Kasumi-1 (cell line): ENCODE results near the gene SLC30A7.
A peak's percentile ranks its signal among the peaks of the same experiment; 100 is the strongest.
"Not testable (repeated sequence)": the region's sequence is repeated elsewhere in the genome, so short reads cannot be mapped to it uniquely, and the experiment has no call there.

Experiments
- DNase-seq, 2 experiments: peaks; one replicate each; lab custom pipeline; 2025; lab: John Stamatoyannopoulos, UW

SLC30A7 gene

DNA sequence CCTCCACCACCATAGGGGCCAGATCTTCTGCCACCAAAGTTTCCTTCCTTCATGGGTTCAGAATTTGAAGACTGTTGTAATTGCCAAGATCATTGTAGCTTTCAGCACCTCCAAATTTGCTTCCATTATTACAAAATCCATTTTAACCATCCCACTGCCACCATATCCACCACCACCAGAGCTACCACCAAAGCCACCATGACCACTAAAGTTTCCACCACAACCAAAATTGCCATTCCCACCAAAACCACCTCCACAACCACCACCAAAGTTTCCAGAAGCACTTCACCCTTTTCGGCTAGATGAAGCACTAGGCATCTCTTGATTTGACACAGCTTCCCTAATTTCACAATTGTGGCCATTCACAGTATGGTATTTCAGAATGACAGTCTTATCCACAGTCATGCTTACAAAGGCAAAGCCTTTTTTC, 45.2 kb downstream of the SLC30A7 start:
- DNase-seq = no peak

DNA sequence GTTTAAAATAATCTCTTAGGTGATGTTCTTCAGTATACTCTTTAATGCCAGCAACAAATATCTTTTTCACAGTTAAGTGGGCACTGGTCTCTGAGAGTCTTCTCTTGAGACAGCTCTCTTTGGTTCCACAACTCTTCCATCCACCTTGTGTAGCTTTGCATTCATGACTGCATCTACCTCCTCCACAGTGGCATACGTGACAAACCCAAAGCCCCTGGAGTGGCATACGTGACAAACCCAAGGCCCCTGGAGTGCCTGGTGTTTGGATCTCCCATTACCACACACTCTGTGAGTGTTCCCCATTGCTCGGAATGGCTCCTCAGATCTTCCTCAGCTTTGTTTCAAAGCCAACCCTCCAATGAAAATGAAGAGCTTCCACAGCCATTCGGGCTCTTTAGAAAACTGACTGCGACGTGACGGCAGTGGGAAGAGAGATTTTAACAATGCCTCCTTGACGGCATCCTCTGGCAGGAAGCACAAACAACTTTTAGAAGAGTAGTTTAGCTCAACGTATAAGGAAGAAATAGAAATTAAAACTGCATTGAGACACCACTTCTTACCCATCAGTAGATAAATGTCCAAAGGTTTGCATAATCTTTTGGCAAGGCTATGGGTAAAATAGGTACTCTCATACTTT, 45.8 kb downstream of the SLC30A7 start:
- no peak for DNase-seq

DNA sequence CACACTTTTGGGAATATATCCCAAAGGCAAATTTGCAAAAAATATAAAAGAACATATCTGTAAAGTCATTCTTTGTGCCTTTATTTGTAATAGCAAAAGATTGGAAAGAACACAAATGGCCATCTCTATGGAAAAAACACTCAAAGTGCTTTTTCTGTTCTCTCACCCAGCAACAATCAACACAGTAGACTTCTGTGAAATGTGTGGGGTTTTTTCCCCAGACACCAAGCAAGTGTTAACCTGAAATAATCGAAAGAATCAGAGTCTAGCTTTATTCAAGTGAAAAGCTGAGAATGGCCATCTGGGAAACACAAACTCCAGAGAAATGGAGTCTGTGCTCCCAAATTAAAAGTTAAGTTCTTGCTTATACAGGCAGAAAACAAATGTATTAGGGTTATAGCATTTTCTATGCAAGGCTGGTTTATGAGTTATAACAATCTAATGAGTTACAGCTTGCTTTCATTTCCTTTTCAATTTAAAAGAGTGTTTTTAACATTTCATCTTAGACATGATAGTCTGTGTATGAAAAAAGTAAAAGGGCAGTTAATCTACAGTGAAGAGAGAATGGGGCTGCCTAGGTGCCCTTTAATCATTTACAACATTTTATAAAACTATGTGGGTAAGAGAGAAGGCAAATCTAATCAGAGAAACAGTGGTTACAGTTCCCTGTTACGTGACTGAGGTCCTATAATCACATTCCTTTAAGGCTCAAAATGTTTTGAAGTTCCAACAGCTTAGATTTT, 46.6 kb downstream of the SLC30A7 start:
- DNase-seq = no peak

DNA sequence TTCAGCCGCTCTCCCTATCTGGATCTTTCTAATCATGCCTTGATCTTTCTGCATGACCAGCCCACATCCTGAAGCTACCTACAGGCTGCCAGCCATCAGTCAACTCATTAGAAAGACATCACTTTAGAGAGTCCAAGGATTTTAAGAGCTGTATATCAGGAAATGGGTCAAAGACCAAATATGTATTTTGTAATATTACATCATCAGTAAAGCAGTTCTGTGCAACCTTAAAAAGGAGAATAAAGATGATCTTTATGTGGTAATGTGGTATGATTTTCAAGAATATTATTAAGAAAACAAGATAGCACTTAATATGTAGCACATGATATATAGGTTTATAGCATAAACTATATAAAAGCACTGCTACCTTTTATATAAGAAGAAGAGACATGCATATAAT, 47.6 kb downstream of the SLC30A7 start:
- DNase-seq = no peak

DNA sequence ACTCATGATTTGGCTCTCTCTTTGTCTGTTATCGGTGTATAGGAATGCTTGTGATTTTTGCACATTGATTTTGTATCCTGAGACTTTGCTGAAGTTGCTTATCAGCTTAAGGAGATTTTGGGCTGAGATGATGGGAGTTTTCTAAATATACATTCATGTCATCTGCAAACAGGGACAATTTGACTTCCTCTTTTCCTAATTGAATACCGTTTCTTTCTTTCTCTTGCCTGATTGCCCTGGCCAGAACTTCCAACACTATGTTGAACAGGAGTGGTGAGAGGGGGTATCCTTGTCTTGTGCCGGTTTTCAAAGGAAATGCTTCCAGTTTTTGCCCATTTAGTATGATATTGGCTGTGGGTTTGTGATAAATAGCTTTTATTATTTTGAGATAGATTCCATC, 50.2 kb downstream of the SLC30A7 start:
- DNase-seq = not testable (repeated sequence)

DNA sequence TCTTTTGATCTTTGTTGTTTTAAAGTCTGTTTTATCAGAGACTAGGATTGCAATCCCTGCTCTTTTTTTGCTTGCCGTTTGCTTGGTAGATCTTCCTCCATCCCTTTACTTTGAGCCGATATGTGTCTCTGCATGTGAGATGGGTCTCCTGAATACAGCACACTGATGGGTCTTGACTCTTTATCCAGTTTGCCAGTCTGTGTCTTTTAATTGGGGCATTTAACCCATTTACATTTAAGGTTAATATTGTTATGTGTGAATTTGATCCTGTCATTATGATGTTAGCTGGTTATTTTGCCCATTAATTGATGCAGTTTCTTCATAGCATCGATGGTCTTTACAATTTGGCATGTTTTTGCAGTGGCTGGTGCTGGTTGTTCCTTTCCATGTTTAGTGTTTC, 51.9 kb downstream of the SLC30A7 start:
- DNase-seq = not testable (repeated sequence)

DNA sequence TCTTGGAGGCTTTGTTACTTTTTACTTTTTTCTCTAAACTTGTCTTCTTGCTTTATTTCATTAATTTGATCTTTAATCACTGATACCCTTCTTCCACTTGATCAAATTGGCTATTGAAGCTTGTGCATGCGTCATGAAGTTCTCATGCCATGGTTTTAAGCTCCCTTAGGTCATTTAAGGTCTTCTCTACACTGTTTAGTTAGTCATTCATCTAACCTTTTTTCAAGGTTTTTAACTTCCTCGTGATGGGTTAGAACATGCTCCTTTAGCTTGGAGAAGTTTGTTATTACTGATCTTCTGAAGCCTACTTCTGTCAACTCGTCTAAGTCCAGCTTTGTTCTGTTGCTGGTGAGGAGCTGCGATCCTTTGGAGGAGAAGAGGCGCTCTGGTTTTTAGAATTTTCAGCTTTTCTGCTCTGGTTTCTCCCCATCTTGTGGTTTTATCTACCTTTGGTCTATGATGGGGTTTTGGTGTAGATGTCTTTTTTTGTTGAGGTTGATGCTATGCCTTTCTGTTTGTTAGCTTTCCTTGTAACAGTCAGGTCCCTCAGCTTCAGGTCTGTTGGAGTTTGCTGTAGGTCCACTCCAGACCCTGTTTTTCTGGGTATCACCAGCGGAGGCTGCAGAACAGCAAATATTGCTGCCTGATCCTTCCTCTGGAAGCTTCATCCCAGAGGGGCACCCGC, 53.0 kb downstream of the SLC30A7 start:
- not testable (repeated sequence) for DNase-seq

DNA sequence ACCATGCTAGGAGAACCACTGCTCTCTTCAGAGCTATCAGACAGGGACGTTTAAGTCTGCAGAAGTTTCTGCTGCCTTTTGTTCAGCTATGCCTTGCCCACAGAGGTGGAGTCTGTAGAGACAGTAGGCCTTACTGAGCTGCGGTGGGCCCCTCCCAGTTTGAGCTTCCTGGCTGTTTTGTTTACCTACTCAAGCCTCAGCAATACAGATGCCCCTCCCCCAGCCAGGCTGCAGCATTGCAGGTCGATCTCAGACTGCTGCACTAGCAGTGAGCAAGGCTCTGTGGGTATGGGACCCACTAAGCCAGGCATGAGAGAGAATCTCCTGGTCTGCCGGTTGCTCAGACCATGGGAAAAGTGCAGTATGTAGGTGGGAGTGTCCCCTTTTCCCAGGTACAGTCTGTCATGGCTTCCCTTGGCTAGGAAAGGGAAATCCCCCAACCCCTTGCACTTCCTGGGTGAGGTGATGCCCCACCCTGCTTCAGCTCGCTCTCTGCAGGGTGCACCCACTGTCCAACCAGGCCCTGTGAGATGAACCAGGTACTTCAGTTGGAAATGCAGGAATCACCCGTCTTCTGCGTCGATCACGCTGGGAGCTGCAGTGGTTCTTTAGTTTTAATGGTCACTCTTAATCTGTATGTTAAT, 53.7 kb downstream of the SLC30A7 start:
- DNase-seq = not testable (repeated sequence)

DNA sequence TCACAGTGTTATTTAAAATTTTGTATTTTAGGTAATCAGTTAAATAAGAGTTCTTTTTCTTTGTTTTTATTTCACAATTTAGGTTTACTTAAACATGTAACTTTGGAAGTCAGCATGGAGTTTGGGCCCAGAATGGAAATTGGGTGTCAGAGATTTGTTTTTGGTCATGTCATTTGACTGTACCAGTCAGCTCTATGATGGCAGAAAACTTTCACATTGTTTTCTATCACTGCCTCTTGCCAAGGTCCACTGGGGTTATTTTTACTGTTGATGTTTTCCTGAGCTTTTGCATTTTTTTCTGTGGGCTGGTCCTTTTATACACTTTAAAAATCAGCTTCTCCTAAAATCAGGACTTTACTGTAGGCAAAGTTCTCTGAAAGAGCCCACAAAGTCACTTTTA, 54.4 kb downstream of the SLC30A7 start:
- no peak for DNase-seq

DNA sequence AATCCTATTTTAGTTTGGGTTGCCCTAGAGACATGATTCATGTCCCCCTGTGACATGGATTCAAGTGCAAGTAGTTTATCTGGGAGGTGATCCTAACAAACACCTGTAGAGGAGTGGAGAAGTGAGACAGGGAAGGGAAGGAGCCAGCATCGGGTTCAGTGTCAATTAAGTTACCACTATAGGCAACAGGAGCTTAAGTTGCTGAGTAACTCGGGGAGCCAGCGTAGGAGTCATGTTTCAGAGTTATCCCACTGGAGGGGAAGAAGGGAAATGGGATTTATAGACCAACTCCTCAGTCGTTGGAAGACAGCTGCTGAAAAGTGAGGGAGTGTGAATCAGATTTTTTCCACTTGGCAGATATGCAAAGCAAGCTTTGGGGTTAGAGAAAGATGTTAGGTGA, 54.9 kb downstream of the SLC30A7 start:
- DNase-seq = no peak

DNA sequence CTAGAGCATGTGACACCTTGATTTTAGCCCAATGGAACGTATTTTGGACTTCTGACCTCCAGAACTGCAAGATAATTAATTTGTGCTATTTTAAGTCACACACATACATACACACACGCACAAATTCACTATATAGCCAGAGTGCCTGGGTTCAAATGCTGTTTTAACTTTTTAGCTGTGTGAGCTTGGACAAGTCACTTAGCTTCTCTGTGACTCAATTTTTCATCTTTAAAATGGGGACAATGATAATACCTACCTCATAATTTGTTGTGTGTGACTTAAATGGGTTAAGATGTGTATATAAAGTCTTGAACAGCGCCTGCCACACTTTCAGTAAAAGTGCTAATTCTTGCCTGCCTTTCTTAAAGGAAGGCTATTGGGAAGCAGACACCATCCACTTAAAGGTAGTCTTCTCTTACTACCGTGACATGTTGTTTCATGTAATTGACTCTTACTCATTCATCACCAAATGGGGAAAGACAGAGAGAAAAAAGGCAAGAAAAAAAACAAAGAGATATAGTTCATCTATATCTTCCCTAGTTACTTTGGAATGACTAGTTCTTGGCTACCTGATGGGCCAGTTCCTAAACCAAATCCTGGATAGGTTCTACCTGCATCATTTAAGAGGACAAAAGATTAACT, 56.3 kb downstream of the SLC30A7 start:
- no peak for DNase-seq

DNA sequence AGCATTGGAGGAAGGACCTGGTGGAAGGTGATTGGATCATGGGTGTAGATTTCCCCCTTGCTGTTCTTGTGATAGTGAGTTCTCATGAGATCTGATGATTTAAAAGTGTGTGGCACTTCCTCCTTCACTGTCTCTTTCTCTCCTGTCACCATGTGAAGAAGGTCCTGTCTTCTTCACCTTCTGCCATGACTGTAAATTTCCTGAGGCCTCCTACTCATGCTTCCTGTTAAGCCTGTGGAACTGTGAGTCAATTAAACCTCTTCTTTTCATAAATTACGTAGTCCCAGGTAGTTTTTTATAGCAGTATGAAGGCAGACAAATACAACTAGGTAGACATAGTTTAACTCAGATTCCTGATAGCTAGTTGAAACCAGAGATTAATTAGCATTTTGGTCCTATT, 57.1 kb downstream of the SLC30A7 start:
- DNase-seq = not testable (repeated sequence)

DNA sequence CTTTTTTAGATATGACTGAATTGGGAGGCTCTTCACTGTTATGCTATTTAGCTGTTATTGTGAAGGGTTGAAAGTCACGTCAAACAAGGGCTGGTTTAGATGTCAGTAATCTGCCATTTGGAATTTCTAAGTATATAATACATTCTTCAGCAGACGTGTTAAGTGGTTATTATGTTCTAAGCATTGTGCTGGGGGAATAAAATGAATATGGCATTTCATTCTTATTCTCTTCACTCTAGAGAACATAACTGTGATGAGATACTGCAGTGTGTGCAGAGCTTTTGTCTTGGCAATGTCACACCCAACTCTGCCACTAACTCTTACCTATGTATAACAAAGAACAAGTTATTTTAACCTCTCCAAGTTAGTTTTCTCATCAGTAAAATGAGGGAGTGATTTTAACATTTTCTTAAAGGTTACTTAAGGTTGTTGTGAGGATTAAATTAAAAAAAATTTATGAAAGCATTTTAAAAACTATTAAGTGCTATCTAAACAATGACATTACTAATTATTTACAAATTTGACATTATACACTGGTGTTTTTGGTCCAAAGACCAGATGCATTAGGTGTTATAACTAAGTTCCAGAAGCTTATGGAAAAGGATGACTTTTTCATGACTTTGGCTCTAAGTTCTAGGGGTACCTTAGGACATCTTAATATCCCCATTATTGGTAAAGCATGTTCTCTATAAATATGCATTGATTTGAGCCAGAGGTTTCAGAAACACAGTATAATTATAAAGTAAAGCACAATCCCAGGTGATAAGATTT, 58.3 kb downstream of the SLC30A7 start:
- DNase-seq = no peak

DNA sequence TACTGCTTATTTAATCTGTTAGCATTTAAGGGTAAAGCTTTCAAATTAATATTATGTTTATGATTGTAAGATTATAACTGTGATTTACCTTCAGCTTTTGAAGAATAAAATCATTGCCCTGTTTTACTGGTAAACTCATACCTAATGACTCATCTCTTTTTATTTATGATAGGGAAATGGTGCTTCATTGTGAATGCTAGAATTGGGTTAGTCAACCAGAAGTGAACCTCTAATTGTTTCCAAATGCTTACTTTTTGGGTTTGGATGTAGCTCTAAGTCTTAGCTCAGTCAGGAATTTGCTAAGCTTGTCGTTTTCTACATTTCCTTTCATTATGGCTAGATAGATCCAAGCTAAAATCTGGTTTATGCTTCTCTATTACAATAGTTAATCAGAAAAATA, 59.4 kb downstream of the SLC30A7 start:
- DNase-seq = no peak

DNA sequence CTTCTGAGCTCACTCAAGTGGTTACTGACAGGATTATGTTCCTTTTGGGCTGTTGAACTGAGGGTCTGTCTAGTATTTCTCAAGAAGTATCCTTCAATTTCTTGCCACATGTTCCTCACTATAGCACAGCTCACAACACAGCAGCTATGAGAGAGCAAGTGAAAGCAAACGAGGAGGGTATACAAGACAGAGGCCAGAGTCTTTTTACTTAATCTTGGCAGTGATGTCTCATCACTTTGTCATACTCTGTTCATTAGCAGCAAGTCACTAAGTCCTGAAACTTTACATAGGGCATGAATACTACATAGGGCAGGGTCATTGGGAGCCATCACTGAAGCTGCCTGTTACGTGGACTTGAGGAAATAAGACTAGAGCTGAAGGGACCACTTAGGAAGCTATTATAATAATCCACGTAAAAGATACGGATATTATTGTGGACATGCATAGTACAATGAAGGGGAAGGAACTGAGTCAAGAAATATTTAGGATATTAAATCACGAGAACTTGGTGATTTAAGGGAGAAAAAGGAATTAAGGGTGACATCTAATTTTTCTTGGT, 63.7 kb downstream of the SLC30A7 start:
- DNase-seq = no peak

DNA sequence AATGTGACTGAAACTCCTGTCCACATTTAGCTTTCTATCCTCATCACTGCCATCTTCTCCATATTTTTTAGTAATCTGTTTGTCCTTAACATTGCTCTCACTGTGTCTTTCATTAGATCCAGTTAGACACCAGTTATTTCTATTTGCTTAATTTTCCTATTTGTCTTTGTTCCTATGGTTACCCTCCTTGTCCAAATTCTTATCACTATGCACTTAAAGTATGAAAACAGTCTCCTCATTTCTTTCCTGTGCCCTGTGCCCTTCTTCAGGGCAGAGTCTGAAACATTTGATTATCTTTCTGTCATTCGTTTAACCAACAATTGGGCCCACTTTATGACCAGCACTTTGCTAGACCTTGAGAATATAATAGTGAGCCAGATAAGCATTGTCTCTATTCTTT, 64.2 kb downstream of the SLC30A7 start:
- no peak for DNase-seq

DNA sequence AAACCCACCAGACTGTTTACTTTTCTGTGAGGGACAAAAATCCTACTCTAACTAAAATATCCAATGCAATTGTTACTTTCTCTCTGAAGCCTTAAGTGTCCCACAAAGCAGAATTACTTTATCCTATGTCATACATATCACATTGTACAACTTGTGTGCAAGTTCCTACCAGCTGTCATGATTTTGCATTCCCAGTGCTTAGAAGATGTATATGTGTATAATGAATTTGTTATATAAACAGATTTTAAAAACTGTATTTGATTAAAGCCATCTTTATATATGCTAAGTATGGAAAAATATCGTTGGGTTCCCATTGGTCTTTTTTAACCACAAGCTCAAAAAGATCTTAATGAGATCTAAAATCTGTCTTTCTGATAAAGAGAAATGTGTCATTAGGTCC, 72.7 kb downstream of the SLC30A7 start:
- DNase-seq = no peak

DNA sequence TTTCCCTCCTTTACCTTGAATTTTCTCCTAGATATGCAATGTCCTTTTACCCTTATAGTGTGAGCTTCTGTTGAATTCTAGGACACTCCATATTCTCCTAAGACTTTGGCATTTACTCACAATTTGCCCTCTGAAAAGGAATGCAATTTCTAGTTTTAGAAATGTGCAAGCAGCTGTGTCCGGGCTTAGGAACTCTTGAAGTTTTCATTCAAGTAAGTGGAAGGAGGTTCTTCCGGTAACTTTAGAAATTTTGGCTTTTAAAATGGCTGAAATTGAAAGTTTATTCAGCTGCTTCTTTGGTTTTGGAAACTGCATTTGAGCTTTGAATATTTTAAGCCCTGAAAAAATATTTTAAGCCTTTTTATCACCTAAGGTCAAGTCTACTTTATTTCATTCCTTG, 73.4 kb downstream of the SLC30A7 start:
- no peak for DNase-seq

DNA sequence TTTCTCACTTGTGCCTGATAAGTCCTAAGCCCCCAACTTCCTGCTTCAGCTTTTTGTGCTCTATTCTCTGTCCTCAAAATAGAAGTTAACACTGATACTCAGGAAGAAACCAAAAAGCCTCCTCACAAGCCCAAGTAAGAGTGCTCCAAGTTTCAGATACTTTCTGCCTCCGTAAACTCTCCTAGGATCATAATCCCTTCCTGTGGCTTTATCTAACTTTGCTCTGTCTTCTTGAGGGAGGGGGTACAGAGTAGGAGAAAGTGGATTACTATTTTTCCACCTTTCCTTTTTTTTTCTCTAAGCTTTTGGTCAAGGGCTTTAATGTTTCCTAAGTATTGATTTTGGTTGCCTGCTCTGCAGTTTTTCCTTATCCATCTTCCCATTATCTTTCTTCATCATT, 75.1 kb downstream of the SLC30A7 start:
- DNase-seq = peak in 1 of 2 experiments; percentile 13

DNA sequence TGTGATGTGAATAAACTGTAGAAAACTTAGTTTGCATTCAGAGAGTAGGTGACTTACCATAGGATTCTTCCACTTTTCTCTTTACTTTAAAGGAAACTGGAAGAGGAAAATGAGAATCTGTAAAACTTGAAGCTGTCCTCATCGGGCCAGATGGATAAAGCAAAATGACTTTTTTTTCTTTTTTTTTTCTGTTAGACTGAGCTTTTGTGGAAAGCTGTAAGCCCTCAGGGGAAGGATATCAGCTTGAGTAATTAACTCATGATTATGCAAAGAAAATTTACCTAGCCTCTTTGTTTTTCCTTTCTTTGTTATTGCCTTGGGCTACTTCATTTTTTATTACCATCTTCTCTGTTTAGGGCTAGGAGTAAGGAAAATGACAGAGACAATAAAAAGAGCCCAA, 76.3 kb downstream of the SLC30A7 start:
- DNase-seq = no peak

DNA sequence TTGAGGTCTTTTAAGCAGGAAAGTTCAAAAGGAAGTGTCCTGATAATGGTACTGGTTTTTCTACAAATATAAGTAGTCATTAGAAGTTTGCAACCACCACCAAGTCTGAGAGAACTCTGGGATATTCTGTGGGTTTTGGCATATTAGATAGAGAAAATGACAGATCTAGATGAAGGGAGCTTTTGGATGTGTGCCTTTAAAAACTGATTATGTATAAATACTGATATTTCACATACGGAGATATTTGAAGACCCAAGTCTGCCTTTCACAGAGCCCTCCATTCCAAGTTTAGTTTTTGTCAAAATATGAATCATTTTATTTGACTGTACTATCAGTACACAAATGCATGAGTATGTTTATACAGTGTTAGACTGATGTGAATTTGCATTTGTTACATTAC, 81.0 kb downstream of the SLC30A7 start:
- no peak for DNase-seq
